Fibroblast of lung (primary cell): ENCODE data around the gene MAML3. TPM values are rescaled to one million over a fixed set of nuclear protein-coding genes. Genes with fewer than 3 reads are reported as not detected.
A peak's percentile ranks its signal among the peaks of the same experiment; 100 is the strongest.

Source experiments
- DNase-seq, 2 donors: peaks; one replicate each; pipeline versions ENCODE4 v3.0.0 to v3.0.0-alpha.2; 2010; ENCODE audit warnings: low read depth in 2 of 2
- H2AFZ ChIP-seq: 2 replicates; pipeline ENCODE4 v1.5.1; 2012; ENCODE audit warnings: low read length, control low read depth, inconsistent platforms
- H3K27ac ChIP-seq: 2 replicates; pipeline ENCODE4 v1.5.1; 2011; ENCODE audit warnings: low read length, control low read depth; ENCODE audit not compliant: insufficient read depth
- H3K27me3 ChIP-seq: 2 replicates; pipeline ENCODE4 v1.5.1; 2011; ENCODE audit warnings: mild to moderate bottlenecking, low read length; ENCODE audit not compliant: control insufficient read depth, insufficient read depth
- H3K36me3 ChIP-seq: 2 replicates; pipeline ENCODE4 v1.5.1; 2011; ENCODE audit warnings: low read length; ENCODE audit not compliant: control insufficient read depth, insufficient read depth
- H3K4me1 ChIP-seq: 2 replicates; pipeline ENCODE4 v1.5.1; 2011; ENCODE audit warnings: low read length; ENCODE audit not compliant: control insufficient read depth, insufficient read depth; ENCODE audit errors: extremely low read depth
- H3K4me2 ChIP-seq: 2 replicates; pipeline ENCODE4 v1.5.1; 2011; ENCODE audit warnings: low read length, control low read depth; ENCODE audit not compliant: insufficient read depth; ENCODE audit errors: extremely low read depth
- H3K4me3 ChIP-seq, 4 experiments: fragments of 200-600 bp in 1 of 4; sonication (generic) in 1 of 4; replicated peaks in 1 of 4; 2 replicates each; pipeline ENCODE4 v1.5.1; 2011 to 2016; ENCODE audit warnings: low read length in 4 of 4, low read depth in 3 of 4, mild to moderate bottlenecking in 3 of 4, control low read depth in 2 of 4, inconsistent platforms in 1 of 4, mixed read lengths in 1 of 4; ENCODE audit not compliant: insufficient read depth in 1 of 4; ENCODE audit errors: control extremely low read depth in 1 of 4
- H3K79me2 ChIP-seq: 2 replicates; pipeline ENCODE4 v1.5.1; 2012; ENCODE audit warnings: mild to moderate bottlenecking, low read length, inconsistent platforms; ENCODE audit not compliant: control insufficient read depth, insufficient read depth
- H3K9ac ChIP-seq: 2 replicates; pipeline ENCODE4 v1.5.1; 2011; ENCODE audit warnings: mild to moderate bottlenecking, low read length, control low read depth; ENCODE audit not compliant: insufficient read depth
- H3K9me3 ChIP-seq: 2 replicates; pipeline ENCODE4 v1.5.1; 2012; ENCODE audit warnings: low read depth, low read length; ENCODE audit not compliant: control insufficient read depth, insufficient read depth
- H4K20me1 ChIP-seq: 2 replicates; pipeline ENCODE4 v1.5.1; 2011; ENCODE audit warnings: low read length; ENCODE audit not compliant: control insufficient read depth, insufficient read depth; ENCODE audit errors: extremely low read depth
- CTCF ChIP-seq, 2 donors: IDR thresholded peaks in 1 of 2; conservative IDR thresholded peaks in 1 of 2; 1 replicate in 1 of 2; 2 replicates in 1 of 2; pipeline ENCODE4 v1.5.1; 2011 to 2012; ENCODE audit warnings: low read length in 2 of 2, control low read depth in 1 of 2, inconsistent platforms in 1 of 2, low read depth in 1 of 2, mild to moderate bottlenecking in 1 of 2
- EZH2 ChIP-seq: IDR thresholded peaks from 2 replicates; pipeline ENCODE4 v1.5.1; 2012; ENCODE audit warnings: low read length, control low read depth, mild to moderate bottlenecking; ENCODE audit errors: missing control alignments
- polyA plus RNA-seq, 2 donors: library from polyadenylated mRNA; depleted of rRNA in 1 of 2; stranded (reverse) in 1 of 2; unstranded in 1 of 2; fragments of >200 nt; gene quantifications; 2 replicates each; pipeline ENCODE4 v1.2.1, GENCODE V29; 2011 to 2012; ENCODE audit warnings: missing spikeins in 1 of 2
- total RNA-seq: library from RNA; depleted of rRNA; stranded (reverse); fragments of >200 nt; gene quantifications from 2 replicates; pipeline ENCODE4 v1.2.1, GENCODE V29; 2014

Gene MAML3
- total and polyA plus RNA-seq, 2 donors (not counting 1 experiment from before 2014, with no cell fraction given), result 2.0 to 2.8 TPM

GRCh38 chr4:139838811-139839210, 315.2 kb downstream of the MAML3 start:
- no peak for TF ChIP-seq EZH2
- no peak for TF ChIP-seq CTCF (conservative IDR thresholded peaks at IDR 0.05 in 1 of 2, IDR thresholded peaks at IDR 0.05 in 1 of 2; ENCODE audit: low read depth in 1 of 2, low read length in 2 of 2)
- no peak overlapping the region for H3K9ac ChIP-seq
- H3K9me3 ChIP-seq, result no peaks in the 10 kb centered on the region
- no peaks in the 10 kb centered on the region for H3K79me2 ChIP-seq
- H2AFZ ChIP-seq, result no peak overlapping the region
- no peak overlapping the region for H3K27ac ChIP-seq
- no peak overlapping the region for H3K4me3 ChIP-seq
- peak in 1 of 2 donors; percentile 27 for DNase-seq
- no peak overlapping the region for H3K4me2 ChIP-seq
- no peaks in the 10 kb centered on the region for H3K36me3 ChIP-seq
- H3K4me1 ChIP-seq, result no peaks in the 10 kb centered on the region
- no peaks in the 10 kb centered on the region for H4K20me1 ChIP-seq
- no peaks in the 10 kb centered on the region for H3K27me3 ChIP-seq

- Histone ChIP-seq H3K9ac (no peak overlapping the region), H4K20me1 (no peaks in the 10 kb centered on the region), H3K27me3 (no peaks in the 10 kb centered on the region), H3K4me1 (no peaks in the 10 kb centered on the region), H3K27ac (no peak overlapping the region), H3K4me3 (no peak overlapping the region), H3K4me2 (no peak overlapping the region), H3K36me3 (no peaks in the 10 kb centered on the region), H2AFZ (no peak overlapping the region), H3K79me2 (no peaks in the 10 kb centered on the region), H3K9me3 (no peaks in the 10 kb centered on the region)
- no peak for DNase-seq
- TF ChIP-seq CTCF (conservative IDR thresholded peaks at IDR 0.05 in 1 of 2, IDR thresholded peaks at IDR 0.05 in 1 of 2; ENCODE audit: low read depth in 1 of 2, low read length in 2 of 2), result no peak
- TF ChIP-seq EZH2, result no peak
These were observed 319.0 kb downstream of the MAML3 start for GRCh38 chr4:139834981-139835391.

GRCh38 chr4:139834226-139834662, 319.7 kb downstream of the MAML3 start:
- Histone ChIP-seq H3K27ac (no peak overlapping the region), H3K36me3 (no peaks in the 10 kb centered on the region), H3K4me3 (no peak overlapping the region), H2AFZ (no peak overlapping the region), H3K9ac (no peak overlapping the region), H3K4me2 (no peak overlapping the region), H3K27me3 (no peaks in the 10 kb centered on the region), H3K4me1 (no peaks in the 10 kb centered on the region), H3K79me2 (no peaks in the 10 kb centered on the region), H3K9me3 (no peaks in the 10 kb centered on the region), H4K20me1 (no peaks in the 10 kb centered on the region)
- no peak for TF ChIP-seq EZH2
- TF ChIP-seq CTCF (conservative IDR thresholded peaks at IDR 0.05 in 1 of 2, IDR thresholded peaks at IDR 0.05 in 1 of 2; ENCODE audit: low read depth in 1 of 2, low read length in 2 of 2), result no peak
- DNase-seq, result no peak
